Activated T-helper 2 cell treated with anti-CD3 and anti-CD28 coated beads, Interferon-gamma antibody, Interleukin-2, Interleukin-4, amounts not matched to agents 10 μg/mL and 5 μg/mL and 100 μg/mL, durations not matched to agents 14 hours and 24 hours and 36 hours (primary cell): ENCODE data around the gene LRRC23. TPM values are rescaled to one million over a fixed set of nuclear protein-coding genes. Genes with fewer than 3 reads are reported as not detected.

Experiments
- total RNA-seq: library from RNA; stranded (reverse); gene quantifications from 2 replicates; pipeline ENCODE4 v1.2.3, GENCODE V29; 2022

LRRC23 gene
- total RNA-seq, 1 donor from 2014 or later: 4.7 TPM

Other genes starting within 250 kb of the LRRC23 start
- gene ING4, start 241.7 kb upstream of the LRRC23 start, total RNA-seq: 18.5 and 19.1 TPM in 2 replicates
- 73.7 and 75.4 TPM in 2 replicates for gene ZNF384, start 215.4 kb upstream of the LRRC23 start, total RNA-seq
- gene PIANP, start 204.0 kb upstream of the LRRC23 start, total RNA-seq: 0.18 TPM in 1 of 2 replicates, not detected in the other
- gene COPS7A, start 180.8 kb upstream of the LRRC23 start, total RNA-seq: 33.0 and 35.6 TPM in 2 replicates
- 162 and 172 TPM in 2 replicates for gene MLF2, start 151.7 kb upstream of the LRRC23 start, total RNA-seq
- 235 and 262 TPM in 2 replicates for gene PTMS, start 138.5 kb upstream of the LRRC23 start, total RNA-seq
- 215 and 223 TPM in 2 replicates for gene LAG3, start 132.3 kb upstream of the LRRC23 start, total RNA-seq
- 354 and 368 TPM in 2 replicates for gene CD4, start 115.3 kb upstream of the LRRC23 start, total RNA-seq
- gene GPR162, start 83.0 kb upstream of the LRRC23 start, total RNA-seq: 0.11 and 0.30 TPM in 2 replicates
- gene P3H3, start 76.4 kb upstream of the LRRC23 start, total RNA-seq: 5.2 and 5.3 TPM in 2 replicates
- gene GNB3, start 63.9 kb upstream of the LRRC23 start, total RNA-seq: 1.2 and 1.3 TPM in 2 replicates
- 41.6 and 42.1 TPM in 2 replicates for gene CDCA3, start 53.5 kb upstream of the LRRC23 start, total RNA-seq
- gene USP5, start 52.7 kb upstream of the LRRC23 start, total RNA-seq: 133 and 134 TPM in 2 replicates
- gene TPI1, start 37.3 kb upstream of the LRRC23 start, total RNA-seq: 1,708 and 1,711 TPM in 2 replicates
- 3.7 and 4.1 TPM in 2 replicates for gene SPSB2, start 31.5 kb upstream of the LRRC23 start, total RNA-seq
- gene ENO2, start 9.8 kb downstream of the LRRC23 start, total RNA-seq: 230 and 235 TPM in 2 replicates
- gene ATN1, start 23.1 kb downstream of the LRRC23 start, total RNA-seq: 66.8 and 70.5 TPM in 2 replicates
- not detected in 2 replicates for gene RNU7-1, start 39.0 kb downstream of the LRRC23 start, total RNA-seq
- gene C12orf57, start 39.2 kb downstream of the LRRC23 start, total RNA-seq: 158 and 173 TPM in 2 replicates
- 250 and 252 TPM in 2 replicates for gene PTPN6, start 46.5 kb downstream of the LRRC23 start, total RNA-seq
- 381 and 391 TPM in 2 replicates for gene PHB2, start 65.8 kb downstream of the LRRC23 start, total RNA-seq
- 104 and 112 TPM in 2 replicates for gene EMG1, start 66.1 kb downstream of the LRRC23 start, total RNA-seq
- 30.9 and 34.0 TPM in 2 replicates for gene LPCAT3, start 113.7 kb downstream of the LRRC23 start, total RNA-seq
- 2.5 and 2.6 TPM in 2 replicates for gene C1S, start 155.9 kb downstream of the LRRC23 start, total RNA-seq
- gene C1R, start 187.6 kb downstream of the LRRC23 start, total RNA-seq: 1.5 and 2.5 TPM in 2 replicates
- 20.2 and 28.7 TPM in 2 replicates for gene C1RL, start 204.4 kb downstream of the LRRC23 start, total RNA-seq
- gene RBP5, start 224.1 kb downstream of the LRRC23 start, total RNA-seq: 1.2 TPM in 1 of 2 replicates, not detected in the other
- gene CLSTN3, start 225.5 kb downstream of the LRRC23 start, total RNA-seq: 57.8 and 60.7 TPM in 2 replicates